ENCODE results near the gene PXK. TPM values are rescaled to one million over a fixed set of nuclear protein-coding genes. Genes with fewer than 3 reads are reported as not detected.

PXK gene
- total RNA-seq, 1 donor from 2014 or later, result 23.2 TPM

DNA sequence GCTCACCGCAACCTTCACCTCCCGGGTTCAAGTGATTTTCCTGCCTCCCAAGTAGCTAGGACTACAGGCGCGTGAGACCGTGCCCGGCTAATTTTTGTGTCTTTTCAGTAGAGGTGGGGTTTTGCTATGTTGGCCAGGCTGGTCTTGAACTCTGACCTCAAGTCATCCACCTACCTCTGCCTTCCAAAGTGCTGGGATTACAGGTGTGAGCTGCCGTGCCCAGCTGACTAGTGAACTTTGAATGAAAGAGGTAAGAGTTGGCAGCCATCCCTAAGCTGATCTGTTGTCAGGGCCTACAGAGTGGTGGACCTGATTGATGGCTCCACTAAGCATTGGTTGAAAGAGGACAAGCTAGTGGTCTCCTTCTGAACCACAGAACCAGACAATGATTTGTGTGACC lies 15.3 kb downstream of the PXK start:
- no peak for DNase-seq (ENCODE audit: low spot score)

GRCh38 chr3:58349792-58350626 lies 17.3 kb downstream of the PXK start:
- DNase-seq (ENCODE audit: low spot score), result no peak

DNA sequence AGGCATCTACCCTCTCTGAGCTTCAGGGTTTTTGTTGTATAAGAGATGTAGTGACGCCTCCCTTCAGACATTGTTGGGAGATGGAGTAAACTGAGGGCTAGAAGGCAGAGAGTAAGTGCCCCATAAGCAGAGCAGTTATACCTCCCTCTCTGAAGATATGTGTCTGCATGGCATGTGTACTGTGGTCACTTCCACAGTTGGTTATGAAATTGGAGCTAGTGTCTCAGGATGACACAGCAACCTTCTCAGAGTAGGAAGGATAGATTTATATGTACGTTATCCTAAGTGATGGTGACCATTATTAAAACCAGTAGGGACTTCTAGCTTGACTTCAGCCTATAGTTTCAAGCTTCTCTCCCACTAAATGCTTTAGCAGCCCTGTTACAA lies 17.9 kb downstream of the PXK start:
- DNase-seq (ENCODE audit: low spot score), result no peak

DNA sequence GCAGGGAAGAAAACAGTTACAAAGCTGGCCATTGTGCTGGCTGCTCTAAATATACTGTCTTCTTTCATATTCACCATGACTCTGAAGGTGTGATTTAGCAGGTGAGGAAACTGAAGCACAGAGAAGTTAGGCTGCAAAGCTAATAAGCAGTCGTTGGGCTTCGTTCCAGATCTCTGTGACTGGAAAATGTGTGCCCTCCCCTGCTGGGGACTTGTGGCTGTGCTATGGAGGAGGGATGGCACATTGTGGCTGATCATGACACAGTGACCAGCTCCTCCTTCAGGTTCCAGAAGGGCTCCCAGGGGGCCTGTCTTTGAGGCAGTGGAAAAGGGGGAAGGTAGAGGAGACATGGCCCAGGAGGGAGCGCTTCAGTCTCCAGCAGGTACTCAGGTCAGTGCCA lies 19.2 kb downstream of the PXK start:
- DNase-seq (ENCODE audit: low spot score), result no peak

DNA sequence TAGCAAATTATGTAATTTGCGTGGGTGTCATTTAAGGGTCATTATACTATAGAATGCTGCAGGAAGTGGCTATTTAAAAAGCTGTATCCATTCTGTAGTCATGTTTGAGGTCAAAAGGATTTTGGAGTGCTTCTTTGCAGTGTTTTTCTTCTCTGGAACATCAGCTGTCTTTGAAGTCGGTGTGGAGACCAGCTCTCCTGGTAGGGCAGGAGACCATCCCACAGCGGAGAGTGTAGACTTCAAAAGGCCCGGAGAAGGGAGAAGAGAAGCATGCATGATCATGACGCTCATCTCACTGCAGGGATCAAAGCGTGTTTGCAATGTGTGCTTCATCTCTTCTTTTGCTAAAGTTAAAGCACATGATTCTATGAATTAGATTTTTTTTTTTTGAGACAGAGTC lies 19.9 kb downstream of the PXK start:
- no peak for DNase-seq (ENCODE audit: low spot score)

GRCh38 chr3:58353722-58354553 lies 21.2 kb downstream of the PXK start:
- no peak for DNase-seq (ENCODE audit: low spot score)

GRCh38 chr3:58355179-58355578 lies 22.5 kb downstream of the PXK start:
- DNase-seq (ENCODE audit: low spot score), result no peak

GRCh38 chr3:58356054-58356453 lies 23.4 kb downstream of the PXK start:
- no peak for DNase-seq (ENCODE audit: low spot score)

DNA sequence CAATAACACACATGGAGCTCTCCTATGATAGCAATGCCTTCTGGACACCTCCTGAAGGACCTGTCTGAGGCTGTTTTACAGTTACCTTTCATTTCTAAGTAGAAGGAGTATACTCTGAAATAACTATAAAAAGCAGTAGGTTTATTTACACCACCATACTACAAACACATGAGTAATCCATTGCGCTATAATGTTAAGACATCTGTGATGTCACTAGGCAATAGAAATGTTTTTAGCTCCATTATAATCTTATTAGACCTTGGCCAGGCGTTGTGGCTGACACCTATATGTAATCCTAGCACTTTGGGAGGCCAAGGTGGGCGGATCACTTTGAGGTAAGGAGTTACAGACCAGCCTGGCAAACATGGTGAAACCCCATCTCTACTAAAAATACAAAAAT lies 24.7 kb downstream of the PXK start:
- no peak for DNase-seq (ENCODE audit: low spot score)

- no peak for DNase-seq (ENCODE audit: low spot score)
These were observed 25.4 kb downstream of the PXK start for GRCh38 chr3:58358092-58358491.

DNA sequence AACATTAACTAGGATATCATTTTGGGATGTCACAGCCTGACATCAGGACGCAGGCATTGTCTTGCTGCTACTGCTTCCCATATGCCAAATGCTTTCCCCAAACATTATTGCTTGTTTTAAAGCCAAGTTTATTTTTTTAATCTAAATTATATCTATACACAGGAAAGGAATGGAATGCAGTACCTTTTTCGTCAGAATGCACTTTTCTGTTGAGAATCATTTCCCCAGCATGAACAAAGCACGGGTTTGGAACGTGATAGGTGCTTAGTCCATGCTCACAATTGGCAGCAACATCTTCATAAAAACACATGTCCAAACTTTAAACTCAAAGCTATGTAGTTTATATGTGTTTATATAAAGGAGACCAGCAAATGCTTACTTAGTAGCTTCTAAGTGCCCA lies 26.1 kb downstream of the PXK start:
- DNase-seq (ENCODE audit: low spot score), result no peak

DNA sequence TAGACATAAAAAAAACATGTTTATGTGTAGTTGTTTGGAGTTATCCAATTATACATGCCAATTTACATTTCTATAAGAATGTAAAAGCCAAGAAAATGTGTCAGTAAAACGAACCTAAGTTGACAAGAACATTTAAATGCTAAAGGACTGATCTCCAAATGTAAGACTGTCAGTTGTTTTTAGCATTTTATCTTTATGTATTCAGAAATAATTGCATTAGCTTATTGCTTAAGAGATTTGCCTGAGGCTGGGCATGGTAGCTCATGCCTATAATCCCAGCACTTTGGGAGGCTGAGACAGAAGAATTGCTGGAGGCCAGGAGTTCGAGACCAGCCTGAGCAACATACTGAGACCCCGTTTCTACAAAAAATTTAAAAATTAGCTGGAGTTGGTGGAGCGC lies 26.9 kb downstream of the PXK start:
- no peak for DNase-seq (ENCODE audit: low spot score)

- no peak for DNase-seq (ENCODE audit: low spot score)
These were observed 29.2 kb downstream of the PXK start for GRCh38 chr3:58361866-58362265.

DNA sequence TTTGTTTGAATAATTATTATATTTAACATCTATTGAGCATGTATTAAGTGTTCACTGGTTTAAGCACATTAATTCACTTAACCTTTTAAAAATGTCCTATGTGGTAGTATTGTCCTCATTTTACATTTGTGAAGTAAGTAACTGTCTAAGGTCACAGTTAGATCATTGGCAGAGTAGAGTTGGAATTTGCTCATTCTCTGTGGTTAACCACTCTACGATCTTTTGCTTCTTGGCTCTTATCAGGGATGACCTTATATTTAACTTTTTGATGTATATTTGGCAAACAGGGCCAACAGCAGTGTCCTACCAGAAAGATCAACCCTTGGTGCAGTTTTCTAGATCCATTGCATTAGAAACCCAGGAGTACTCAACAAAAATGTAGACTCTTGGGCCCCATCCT lies 34.0 kb downstream of the PXK start:
- no peak for DNase-seq (ENCODE audit: low spot score)

DNA sequence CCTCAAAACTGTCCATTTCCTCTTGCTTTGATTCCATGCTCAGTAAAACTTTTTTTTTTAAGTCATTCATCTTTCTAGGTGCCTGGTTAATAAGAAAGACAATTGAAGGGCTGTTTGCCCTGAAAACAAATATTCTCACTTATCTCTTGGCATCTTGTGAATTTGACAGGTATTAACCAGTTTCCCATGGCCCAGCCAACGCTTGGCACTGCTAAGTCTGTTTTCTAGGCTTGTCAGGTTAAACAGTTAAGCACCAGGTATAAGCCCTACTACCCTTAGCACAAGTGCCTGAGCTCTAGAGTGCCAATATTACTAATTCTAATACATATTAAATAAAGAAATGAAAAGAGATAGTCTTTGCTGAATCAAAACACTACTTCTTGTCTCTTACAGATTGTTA lies 36.3 kb downstream of the PXK start:
- DNase-seq (ENCODE audit: low spot score), result no peak

DNA sequence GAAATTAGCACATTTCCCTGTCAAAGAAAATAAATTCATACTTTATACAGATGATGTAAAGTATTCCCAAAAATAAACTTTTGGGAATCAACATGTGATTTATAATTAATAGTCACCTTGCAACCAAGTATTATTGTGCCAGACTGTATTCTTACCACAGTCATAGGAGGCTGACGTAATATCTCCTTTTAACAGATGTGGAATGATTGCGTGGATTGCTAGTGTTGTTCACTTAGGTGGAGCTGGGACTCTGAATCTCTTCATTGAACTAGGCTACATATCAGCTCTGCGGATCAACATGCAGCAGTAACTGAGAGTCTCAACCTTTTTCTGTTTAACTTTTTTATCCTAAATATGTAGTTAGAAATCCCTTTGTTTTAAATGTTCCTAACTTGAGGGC lies 37.2 kb downstream of the PXK start:
- DNase-seq (ENCODE audit: low spot score), result no peak

DNA sequence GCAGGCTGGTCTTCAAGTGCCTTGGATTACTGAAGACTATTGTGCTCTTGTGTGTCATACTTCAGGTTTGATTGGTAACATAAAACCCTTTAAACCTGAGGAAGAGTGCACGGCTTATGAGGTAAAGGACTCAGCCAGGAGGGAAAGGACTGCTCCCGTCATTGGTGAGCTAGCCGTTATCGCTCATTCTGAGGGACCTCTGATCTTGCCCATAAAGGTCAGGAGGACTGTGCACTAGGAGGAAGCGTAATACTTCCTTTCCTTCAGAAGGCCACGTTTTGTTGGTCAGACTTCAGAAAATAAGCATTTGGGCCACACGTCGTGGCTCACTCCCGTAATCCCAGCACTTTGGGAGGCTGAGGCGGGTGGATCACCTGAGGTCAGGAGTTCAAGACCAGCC lies 37.7 kb downstream of the PXK start:
- no peak for DNase-seq (ENCODE audit: low spot score)

DNA sequence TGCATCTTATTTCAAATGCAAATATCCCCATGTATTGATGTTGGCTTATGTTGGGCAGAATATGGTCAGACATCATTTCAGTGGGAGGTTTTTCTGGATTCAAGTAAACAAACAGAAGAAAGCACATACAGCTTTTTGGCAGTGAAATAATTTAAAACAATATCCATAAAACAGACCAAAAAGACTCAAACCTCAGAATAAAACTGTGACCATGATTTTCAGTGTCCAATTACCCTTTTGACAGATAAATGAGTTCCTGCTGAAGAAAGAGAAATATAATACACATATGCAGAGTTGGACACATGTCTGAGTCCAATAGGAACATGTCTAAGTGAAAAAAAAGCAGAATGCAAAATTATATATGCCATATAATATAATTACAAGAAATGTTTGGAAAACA lies 39.1 kb downstream of the PXK start:
- DNase-seq (ENCODE audit: low spot score), result no peak

DNA sequence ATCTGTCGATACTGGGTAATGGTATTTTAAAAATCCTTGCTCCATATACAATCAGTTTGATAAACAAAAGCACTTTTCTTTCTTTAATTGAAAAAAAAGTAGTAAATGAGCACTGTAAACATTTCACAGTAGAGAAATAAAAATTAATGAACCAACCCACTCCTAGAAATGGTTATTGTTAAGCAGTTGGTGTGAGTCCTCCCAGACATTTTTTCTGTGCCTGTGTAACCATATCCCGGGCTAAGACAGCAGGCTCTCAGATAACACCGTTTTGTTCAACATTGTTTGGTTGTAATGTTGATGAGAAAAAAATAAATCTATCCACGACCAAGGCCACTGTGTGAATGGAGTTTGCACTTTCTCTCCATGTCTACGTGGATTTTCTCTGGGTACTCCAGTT lies 42.6 kb downstream of the PXK start:
- DNase-seq (ENCODE audit: low spot score), result no peak

- DNase-seq (ENCODE audit: low spot score), result no peak
These were observed 44.5 kb downstream of the PXK start for GRCh38 chr3:58377168-58377567.

- no peak for DNase-seq (ENCODE audit: low spot score)
These were observed 45.1 kb downstream of the PXK start for GRCh38 chr3:58377750-58378149.

- DNase-seq (ENCODE audit: low spot score), result no peak
These were observed 46.8 kb downstream of the PXK start for GRCh38 chr3:58379351-58380073.

DNA sequence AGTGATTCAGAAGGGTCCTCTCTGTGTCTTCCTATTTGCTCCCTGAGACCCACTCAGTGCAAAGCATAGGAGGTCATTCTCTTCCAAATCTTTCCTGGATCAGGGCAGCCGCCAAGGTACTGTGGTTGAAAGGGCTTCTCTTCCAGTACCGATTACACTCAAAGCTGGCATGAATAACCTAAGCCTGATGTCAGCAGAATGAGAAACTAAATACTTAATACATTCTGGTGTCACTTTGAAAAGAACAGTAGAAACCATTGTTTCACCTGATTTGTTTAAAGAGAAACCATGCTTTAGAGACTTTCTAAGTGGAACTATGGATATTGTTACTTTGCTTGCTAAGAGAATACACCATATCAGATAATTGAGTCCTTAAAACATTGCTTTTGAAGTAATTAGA lies 50.8 kb downstream of the PXK start:
- no peak for DNase-seq (ENCODE audit: low spot score)
